Vagina (tissue), 2 donors: ENCODE results near the gene GATAD2A.

ENCODE experiments used
- CTCF ChIP-seq, 3 experiments: fragments of 450-650 bp in 2 of 3; fragments of 200-600 bp in 1 of 3; sonication (generic) in 1 of 3; IDR thresholded peaks; one replicate each; pipeline ENCODE4 v1.5.1; 2017 to 2019; ENCODE audit warnings: antibody characterized with exemption in 3 of 3, mild to moderate bottlenecking in 2 of 3, moderate library complexity in 2 of 3
- POLR2AphosphoS5 ChIP-seq, 2 donors: sonication (generic); formaldehyde crosslinking; IDR thresholded peaks; one replicate each; pipeline ENCODE4 v1.9.0; 2017; ENCODE audit warnings: antibody characterized with exemption in 2 of 2, mild to moderate bottlenecking in 2 of 2, low read depth in 1 of 2; ENCODE audit not compliant: insufficient read depth in 1 of 2

DNA sequence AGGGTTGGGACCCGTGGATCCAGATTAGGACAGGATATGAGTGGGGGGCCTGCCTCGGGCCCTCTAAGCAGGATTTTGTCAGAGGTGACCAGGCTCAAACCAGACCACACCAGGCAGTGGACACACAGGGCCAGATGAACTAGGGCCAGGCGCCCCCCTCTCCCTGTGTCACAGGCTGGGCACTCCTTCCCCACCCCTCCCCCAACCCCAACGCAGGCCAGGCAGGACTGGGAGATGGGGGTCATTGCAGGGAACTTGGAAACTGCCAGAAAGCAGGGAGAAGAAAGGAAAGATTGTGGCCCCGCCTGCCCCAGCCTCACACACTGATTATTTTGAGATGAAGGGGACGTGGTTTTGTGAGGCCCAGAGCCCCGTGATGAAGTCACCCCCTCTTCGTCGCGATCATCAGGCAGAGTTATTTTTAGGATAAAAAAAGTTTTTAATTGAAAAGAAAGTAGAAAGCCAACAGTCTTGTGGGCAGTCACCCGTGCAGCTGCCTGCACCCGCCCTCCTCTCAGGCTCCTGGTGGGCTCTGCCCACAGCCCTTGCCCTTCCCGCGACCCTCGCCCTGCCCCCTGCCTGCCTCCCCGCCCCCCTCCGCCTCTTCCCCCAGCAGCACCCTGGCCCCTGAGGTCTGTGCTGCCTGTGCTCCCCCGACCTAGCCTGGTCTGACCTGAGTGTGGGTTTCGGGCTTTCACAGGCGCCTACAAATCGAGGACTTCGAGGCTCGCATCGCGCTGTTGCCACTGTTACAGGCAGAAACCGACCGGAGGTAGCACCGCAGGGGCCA, 121.3 kb downstream of the GATAD2A start:
- no peak for TF ChIP-seq CTCF (IDR thresholded peaks at IDR 0.05)
- no peak for TF ChIP-seq POLR2AphosphoS5 (IDR thresholded peaks at IDR 0.05; ENCODE audit: insufficient read depth in 1 of 2, low read depth in 1 of 2)
